ENCODE measurements around the gene LRP1. TPM values are rescaled to one million over a fixed set of nuclear protein-coding genes. Genes with fewer than 3 reads are reported as not detected.
A peak's percentile ranks its signal among the peaks of the same experiment; 100 is the strongest.

The LRP1 gene
- total RNA-seq, 1 donor from 2014 or later, result 61.0 TPM

GRCh38 chr12:57145460-57146059 lies 17.3 kb downstream of the LRP1 start:
- TF ChIP-seq CTCF (IDR thresholded peaks at IDR 0.05; ENCODE audit: borderline replicate concordance), result no peak
- H3K4me3 ChIP-seq, result no peak overlapping the region
- peaks cover 69% of the 10 kb centered on the region for H3K36me3 ChIP-seq
- DNase-seq, result no peak
- H3K4me1 ChIP-seq, result peaks cover 96% of the 10 kb centered on the region
- intact Hi-C loops (cut with micrococcal nuclease), result no loop called here
- H3K27me3 ChIP-seq (ENCODE audit: low read depth), result no peaks in the 10 kb centered on the region
- H3K27ac ChIP-seq (replicated peaks), result peak overlapping the region; percentile 94
- no peaks in the 10 kb centered on the region for H3K9me3 ChIP-seq (replicated peaks)

GRCh38 chr12:57146092-57146491 lies 17.8 kb downstream of the LRP1 start:
- intact Hi-C loops (cut with micrococcal nuclease), result no loop called here
- no peaks in the 10 kb centered on the region for H3K9me3 ChIP-seq (replicated peaks)
- H3K27me3 ChIP-seq (ENCODE audit: low read depth), result no peaks in the 10 kb centered on the region
- peak overlapping the region; percentile 94 for H3K27ac ChIP-seq (replicated peaks)
- TF ChIP-seq CTCF (IDR thresholded peaks at IDR 0.05; ENCODE audit: borderline replicate concordance), result no peak
- peaks cover 96% of the 10 kb centered on the region for H3K4me1 ChIP-seq
- H3K4me3 ChIP-seq, result no peak overlapping the region
- peaks cover 64% of the 10 kb centered on the region for H3K36me3 ChIP-seq
- no peak for DNase-seq

GRCh38 chr12:57146961-57147944 lies 19.0 kb downstream of the LRP1 start, which contains the start of gene LRP1-AS:
Gene LRP1-AS (minus strand): TSS chr12:57147619.
- Histone ChIP-seq H3K4me3 (no peak within 1 kb of the TSS), H3K4me1 (peaks cover 96% of the 10 kb centered on the region), H3K36me3 (peaks cover 52% of the 10 kb centered on the region), H3K27ac (replicated peaks) (peak within 1 kb of the TSS; percentile 94), H3K27me3 (ENCODE audit: low read depth) (no peaks in the 10 kb centered on the region), H3K9me3 (replicated peaks) (no peaks in the 10 kb centered on the region)
- DNase-seq, result no peak
- intact Hi-C loops (cut with micrococcal nuclease), result no loop called here
- TF ChIP-seq CTCF (IDR thresholded peaks at IDR 0.05; ENCODE audit: borderline replicate concordance), result no peak

GRCh38 chr12:57148469-57149244 lies 20.4 kb downstream of the LRP1 start:
- Histone ChIP-seq H3K27me3 (ENCODE audit: low read depth) (no peaks in the 10 kb centered on the region), H3K27ac (replicated peaks) (peak overlapping the region; percentile 94), H3K4me1 (peaks cover 96% of the 10 kb centered on the region), H3K9me3 (replicated peaks) (no peaks in the 10 kb centered on the region), H3K36me3 (peaks cover 41% of the 10 kb centered on the region), H3K4me3 (peak overlapping the region; percentile 44)
- intact Hi-C loops (cut with micrococcal nuclease), result no loop called here
- peak; percentile 82 for DNase-seq
- no peak for TF ChIP-seq CTCF (IDR thresholded peaks at IDR 0.05; ENCODE audit: borderline replicate concordance)

GRCh38 chr12:57149245-57149900 lies 21.1 kb downstream of the LRP1 start:
- peak overlapping the region; percentile 94 for H3K27ac ChIP-seq (replicated peaks)
- DNase-seq, result peak; percentile 82
- H3K9me3 ChIP-seq (replicated peaks), result no peaks in the 10 kb centered on the region
- peak overlapping the region; percentile 44 for H3K4me3 ChIP-seq
- no peaks in the 10 kb centered on the region for H3K27me3 ChIP-seq (ENCODE audit: low read depth)
- H3K4me1 ChIP-seq, result peaks cover 96% of the 10 kb centered on the region
- no peak for TF ChIP-seq CTCF (IDR thresholded peaks at IDR 0.05; ENCODE audit: borderline replicate concordance)
- intact Hi-C loops (cut with micrococcal nuclease), result no loop called here
- peaks cover 41% of the 10 kb centered on the region for H3K36me3 ChIP-seq
